HL-60 (cell line): ENCODE results near the gene DLEC1.

Experiments
- TF ChIP-seq, protein P1 (sequence below): IDR thresholded peaks from one replicate; pipeline ENCODE4 v1.5.1; 2011; ENCODE audit warnings: low read length, control low read depth, inconsistent platforms; ENCODE audit not compliant: insufficient read depth
- TF ChIP-seq, protein P2 (sequence below): IDR thresholded peaks from 2 replicates; pipeline ENCODE4 v1.6.1; 2012; ENCODE audit warnings: low read depth; ENCODE audit not compliant: insufficient replicate concordance

DNA sequence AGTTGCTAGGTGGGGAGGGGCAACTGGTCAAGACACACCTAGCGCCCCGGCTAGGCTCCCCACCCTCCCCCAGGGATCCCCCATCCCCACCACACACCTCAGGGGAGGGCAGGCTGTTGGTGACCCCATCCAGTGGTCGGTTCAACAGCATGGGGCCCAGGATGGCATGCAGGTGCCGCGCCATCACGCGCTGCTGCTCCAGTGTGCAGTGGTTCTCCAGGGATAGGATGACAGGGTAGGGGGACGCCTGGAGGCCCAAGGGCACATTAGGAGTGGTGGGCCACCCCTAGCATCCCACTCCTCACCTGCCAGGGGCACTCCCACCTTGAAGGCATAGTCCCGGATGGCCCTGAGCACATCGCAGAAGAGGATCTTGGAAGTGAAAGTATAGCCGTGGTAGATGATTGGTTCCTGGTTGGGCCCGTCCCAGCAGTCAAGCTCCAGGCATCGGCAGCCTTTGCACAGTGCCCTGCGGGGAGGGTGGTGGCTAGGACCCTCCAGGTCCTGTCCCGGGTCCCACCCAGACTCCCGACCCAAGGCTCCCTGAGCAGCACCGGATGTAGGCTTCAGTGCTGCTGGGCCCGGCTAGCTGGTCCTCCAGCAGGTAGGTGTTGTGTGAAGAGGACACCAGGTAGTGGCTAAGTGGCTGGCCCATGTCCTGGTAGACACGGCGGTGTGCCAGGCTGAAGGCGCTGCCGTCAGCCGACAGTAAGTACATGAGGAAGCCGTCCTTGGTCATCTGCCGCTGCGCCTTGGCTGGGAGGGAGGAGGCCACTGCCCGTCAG is 29.0 kb upstream of the DLEC1 start:
- TF ChIP-seq, protein P1, sequence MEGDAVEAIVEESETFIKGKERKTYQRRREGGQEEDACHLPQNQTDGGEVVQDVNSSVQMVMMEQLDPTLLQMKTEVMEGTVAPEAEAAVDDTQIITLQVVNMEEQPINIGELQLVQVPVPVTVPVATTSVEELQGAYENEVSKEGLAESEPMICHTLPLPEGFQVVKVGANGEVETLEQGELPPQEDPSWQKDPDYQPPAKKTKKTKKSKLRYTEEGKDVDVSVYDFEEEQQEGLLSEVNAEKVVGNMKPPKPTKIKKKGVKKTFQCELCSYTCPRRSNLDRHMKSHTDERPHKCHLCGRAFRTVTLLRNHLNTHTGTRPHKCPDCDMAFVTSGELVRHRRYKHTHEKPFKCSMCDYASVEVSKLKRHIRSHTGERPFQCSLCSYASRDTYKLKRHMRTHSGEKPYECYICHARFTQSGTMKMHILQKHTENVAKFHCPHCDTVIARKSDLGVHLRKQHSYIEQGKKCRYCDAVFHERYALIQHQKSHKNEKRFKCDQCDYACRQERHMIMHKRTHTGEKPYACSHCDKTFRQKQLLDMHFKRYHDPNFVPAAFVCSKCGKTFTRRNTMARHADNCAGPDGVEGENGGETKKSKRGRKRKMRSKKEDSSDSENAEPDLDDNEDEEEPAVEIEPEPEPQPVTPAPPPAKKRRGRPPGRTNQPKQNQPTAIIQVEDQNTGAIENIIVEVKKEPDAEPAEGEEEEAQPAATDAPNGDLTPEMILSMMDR, result no peak
- TF ChIP-seq, protein P2, sequence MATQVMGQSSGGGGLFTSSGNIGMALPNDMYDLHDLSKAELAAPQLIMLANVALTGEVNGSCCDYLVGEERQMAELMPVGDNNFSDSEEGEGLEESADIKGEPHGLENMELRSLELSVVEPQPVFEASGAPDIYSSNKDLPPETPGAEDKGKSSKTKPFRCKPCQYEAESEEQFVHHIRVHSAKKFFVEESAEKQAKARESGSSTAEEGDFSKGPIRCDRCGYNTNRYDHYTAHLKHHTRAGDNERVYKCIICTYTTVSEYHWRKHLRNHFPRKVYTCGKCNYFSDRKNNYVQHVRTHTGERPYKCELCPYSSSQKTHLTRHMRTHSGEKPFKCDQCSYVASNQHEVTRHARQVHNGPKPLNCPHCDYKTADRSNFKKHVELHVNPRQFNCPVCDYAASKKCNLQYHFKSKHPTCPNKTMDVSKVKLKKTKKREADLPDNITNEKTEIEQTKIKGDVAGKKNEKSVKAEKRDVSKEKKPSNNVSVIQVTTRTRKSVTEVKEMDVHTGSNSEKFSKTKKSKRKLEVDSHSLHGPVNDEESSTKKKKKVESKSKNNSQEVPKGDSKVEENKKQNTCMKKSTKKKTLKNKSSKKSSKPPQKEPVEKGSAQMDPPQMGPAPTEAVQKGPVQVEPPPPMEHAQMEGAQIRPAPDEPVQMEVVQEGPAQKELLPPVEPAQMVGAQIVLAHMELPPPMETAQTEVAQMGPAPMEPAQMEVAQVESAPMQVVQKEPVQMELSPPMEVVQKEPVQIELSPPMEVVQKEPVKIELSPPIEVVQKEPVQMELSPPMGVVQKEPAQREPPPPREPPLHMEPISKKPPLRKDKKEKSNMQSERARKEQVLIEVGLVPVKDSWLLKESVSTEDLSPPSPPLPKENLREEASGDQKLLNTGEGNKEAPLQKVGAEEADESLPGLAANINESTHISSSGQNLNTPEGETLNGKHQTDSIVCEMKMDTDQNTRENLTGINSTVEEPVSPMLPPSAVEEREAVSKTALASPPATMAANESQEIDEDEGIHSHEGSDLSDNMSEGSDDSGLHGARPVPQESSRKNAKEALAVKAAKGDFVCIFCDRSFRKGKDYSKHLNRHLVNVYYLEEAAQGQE, result no peak
